SK-N-SH treated with all-trans-retinoic acid at 6 μM for 48 hours (cell line): ENCODE data around the gene RRH.

Experiments used
- ARNTL ChIP-seq: fragments of 450-650 bp; formaldehyde crosslinking; IDR thresholded peaks from 2 replicates; pipeline ENCODE4 v1.5.0; 2020; ENCODE audit warnings: low read depth, mild to moderate bottlenecking, moderate library complexity, borderline replicate concordance
- CSRNP3 ChIP-seq: fragments of 250-450 bp; sonication (Bioruptor Pico); IDR thresholded peaks from 2 replicates; pipeline ENCODE4 v1.5.1; 2021; ENCODE audit warnings: mild to moderate bottlenecking, moderate library complexity
- ESRRG ChIP-seq: fragments of 250-450 bp; sonication (Bioruptor Pico); IDR thresholded peaks from 2 replicates; pipeline ENCODE4 v1.6.1; 2021; ENCODE audit warnings: mild to moderate bottlenecking
- GLIS3 ChIP-seq: fragments of 250-450 bp; sonication (Bioruptor Pico); IDR thresholded peaks from 2 replicates; pipeline ENCODE4 v1.5.0; 2020; ENCODE audit warnings: mild to moderate bottlenecking, moderate library complexity
- ISL1 ChIP-seq: fragments of 250-450 bp; sonication (Bioruptor Pico); IDR thresholded peaks from 2 replicates; pipeline ENCODE4 v2.1.2; 2022; ENCODE audit warnings: mild to moderate bottlenecking, moderate library complexity
- RARB ChIP-seq: fragments of 250-450 bp; sonication (Bioruptor Pico); IDR thresholded peaks from 2 replicates; pipeline ENCODE4 v1.8.0; 2021; ENCODE audit warnings: mild to moderate bottlenecking, moderate library complexity
- TSHZ2 ChIP-seq: fragments of 250-450 bp; sonication (Bioruptor Pico); IDR thresholded peaks from 2 replicates; pipeline ENCODE4 v1.5.0; 2020; ENCODE audit warnings: mild to moderate bottlenecking, moderate library complexity

GRCh38 chr4:109872950-109873656, 45.3 kb downstream of the RRH start:
- TF ChIP-seq ARNTL (CRISPR knock-in tag) (no peak), TSHZ2 (no peak), ISL1 (CRISPR knock-in tag) (no peak), RARB (no peak), CSRNP3 (CRISPR knock-in tag) (no peak), ESRRG (CRISPR knock-in tag) (no peak), GLIS3 (CRISPR knock-in tag) (no peak)
